Hematopoietic multipotent progenitor cell treated with erythropoietin and hydrocortisone succinate and interleukin-3 and kit ligand, for 15 days (in vitro differentiated cells): Measurements from ENCODE around the gene GPC6.
"Not testable (repeated sequence)": the region's sequence is repeated elsewhere in the genome, so short reads cannot be mapped to it uniquely, and the experiment has no call there.

Source experiments
- DNase-seq: peaks from one replicate; pipeline ENCODE4 v3.0.0-alpha.2; 2015; ENCODE audit warnings: low spot score

Gene GPC6

GRCh38 chr13:94302847-94303565, 1076.4 kb downstream of the GPC6 start:
- not testable (repeated sequence) for DNase-seq

GRCh38 chr13:94303644-94304174, 1077.1 kb downstream of the GPC6 start:
- no peak for DNase-seq

- DNase-seq: no peak
Observed at GRCh38 chr13:94305033-94305432, 1078.4 kb downstream of the GPC6 start.

- no peak for DNase-seq
Observed at GRCh38 chr13:94305463-94305862, 1078.9 kb downstream of the GPC6 start.

GRCh38 chr13:94305934-94306333, 1079.3 kb downstream of the GPC6 start:
- DNase-seq: no peak

- DNase-seq: no peak
Observed at GRCh38 chr13:94308832-94309231, 1082.2 kb downstream of the GPC6 start.

- no peak for DNase-seq
Observed at GRCh38 chr13:94309576-94309975, 1083.0 kb downstream of the GPC6 start.

GRCh38 chr13:94309997-94310855, 1083.6 kb downstream of the GPC6 start:
- DNase-seq: no peak

- DNase-seq: no peak
Observed at GRCh38 chr13:94311893-94312292, 1085.3 kb downstream of the GPC6 start.

- DNase-seq: no peak
Observed at GRCh38 chr13:94312511-94313216, 1086.1 kb downstream of the GPC6 start.

- DNase-seq: no peak
Observed at GRCh38 chr13:94313321-94313910, 1086.8 kb downstream of the GPC6 start.

- DNase-seq: no peak
Observed at GRCh38 chr13:94313926-94314325, 1087.3 kb downstream of the GPC6 start.

- DNase-seq: no peak
Observed at GRCh38 chr13:94315188-94315587, 1088.6 kb downstream of the GPC6 start.

GRCh38 chr13:94317063-94317491, 1090.5 kb downstream of the GPC6 start:
- no peak for DNase-seq

- no peak for DNase-seq
Observed at GRCh38 chr13:94318418-94318817, 1091.8 kb downstream of the GPC6 start.

- DNase-seq: no peak
Observed at GRCh38 chr13:94319501-94319900, 1092.9 kb downstream of the GPC6 start.

- DNase-seq: no peak
Observed at GRCh38 chr13:94322925-94323763, 1096.5 kb downstream of the GPC6 start.

- DNase-seq: no peak
Observed at GRCh38 chr13:94323764-94324758, 1097.5 kb downstream of the GPC6 start.

GRCh38 chr13:94324767-94325540, 1098.3 kb downstream of the GPC6 start:
- no peak for DNase-seq
